Neutrophil (primary cell): ENCODE data around the gene MICAL3.
A peak's percentile ranks its signal among the peaks of the same experiment; 100 is the strongest.
"Not testable (repeated sequence)": the region's sequence is repeated elsewhere in the genome, so short reads cannot be mapped to it uniquely, and the experiment has no call there.

Experiments
- H3K27ac ChIP-seq: fragments of 200-600 bp; sonication (generic); 2 replicates; pipeline ENCODE4 v1.5.1; 2016; ENCODE audit warnings: mild to moderate bottlenecking, moderate library complexity
- H3K27me3 ChIP-seq: fragments of 200-600 bp; sonication (generic); 2 replicates; pipeline ENCODE4 v1.6.0; 2016; ENCODE audit warnings: mild to moderate bottlenecking
- H3K36me3 ChIP-seq: fragments of 200-600 bp; sonication (generic); 2 replicates; pipeline ENCODE4 v1.5.1; 2017
- H3K4me1 ChIP-seq, 2 experiments: fragments of 200-600 bp in 1 of 2; sonication (generic) in 1 of 2; 1 replicate in 1 of 2; 2 replicates in 1 of 2; pipeline versions ENCODE4 v1.5.1 to v1.6.1; 2013 to 2016; ENCODE audit warnings: low read depth in 1 of 2, low read length in 1 of 2, mild to moderate bottlenecking in 1 of 2, moderate library complexity in 1 of 2; ENCODE audit not compliant: control insufficient read depth in 1 of 2, insufficient read depth in 1 of 2
- H3K4me3 ChIP-seq, 2 experiments: fragments of 200-600 bp in 1 of 2; sonication (generic) in 1 of 2; 1 replicate in 1 of 2; 2 replicates in 1 of 2; pipeline ENCODE4 v1.5.1; 2013 to 2016; ENCODE audit warnings: low read depth in 1 of 2, low read length in 1 of 2, mild to moderate bottlenecking in 1 of 2, moderate library complexity in 1 of 2
- H3K9me3 ChIP-seq: fragments of 200-600 bp; sonication (generic); 2 replicates; pipeline ENCODE4 v1.5.1; 2016
- TF ChIP-seq, protein P1 (sequence below): fragments of 200-600 bp; sonication (generic); IDR thresholded peaks from 2 replicates; pipeline ENCODE4 v1.5.1; 2016; ENCODE audit warnings: antibody characterized with exemption

The MICAL3 gene

GRCh38 chr22:17764036-17764435, 260.3 kb downstream of the MICAL3 start:
- H3K9me3 ChIP-seq = no peaks in the 10 kb centered on the region
- H3K4me3 ChIP-seq = no peak overlapping the region
- no peaks in the 10 kb centered on the region for H3K27me3 ChIP-seq
- peak overlapping the region; percentile 57 for H3K27ac ChIP-seq
- peaks cover 58 to 74% of the 10 kb centered on the region in 2 experiments for H3K4me1 ChIP-seq
- no peaks in the 10 kb centered on the region for H3K36me3 ChIP-seq
- TF ChIP-seq, protein P1, sequence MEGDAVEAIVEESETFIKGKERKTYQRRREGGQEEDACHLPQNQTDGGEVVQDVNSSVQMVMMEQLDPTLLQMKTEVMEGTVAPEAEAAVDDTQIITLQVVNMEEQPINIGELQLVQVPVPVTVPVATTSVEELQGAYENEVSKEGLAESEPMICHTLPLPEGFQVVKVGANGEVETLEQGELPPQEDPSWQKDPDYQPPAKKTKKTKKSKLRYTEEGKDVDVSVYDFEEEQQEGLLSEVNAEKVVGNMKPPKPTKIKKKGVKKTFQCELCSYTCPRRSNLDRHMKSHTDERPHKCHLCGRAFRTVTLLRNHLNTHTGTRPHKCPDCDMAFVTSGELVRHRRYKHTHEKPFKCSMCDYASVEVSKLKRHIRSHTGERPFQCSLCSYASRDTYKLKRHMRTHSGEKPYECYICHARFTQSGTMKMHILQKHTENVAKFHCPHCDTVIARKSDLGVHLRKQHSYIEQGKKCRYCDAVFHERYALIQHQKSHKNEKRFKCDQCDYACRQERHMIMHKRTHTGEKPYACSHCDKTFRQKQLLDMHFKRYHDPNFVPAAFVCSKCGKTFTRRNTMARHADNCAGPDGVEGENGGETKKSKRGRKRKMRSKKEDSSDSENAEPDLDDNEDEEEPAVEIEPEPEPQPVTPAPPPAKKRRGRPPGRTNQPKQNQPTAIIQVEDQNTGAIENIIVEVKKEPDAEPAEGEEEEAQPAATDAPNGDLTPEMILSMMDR = no peak

- H3K36me3 ChIP-seq, H3K4me3 ChIP-seq, H3K27me3 ChIP-seq, H3K9me3 ChIP-seq: not testable (repeated sequence)
- Histone ChIP-seq H3K4me1 (peaks cover 58 to 71% of the 10 kb centered on the region in 2 experiments), H3K27ac (peak overlapping the region; percentile 57)
These were observed 260.9 kb downstream of the MICAL3 start for GRCh38 chr22:17763442-17763841.

DNA sequence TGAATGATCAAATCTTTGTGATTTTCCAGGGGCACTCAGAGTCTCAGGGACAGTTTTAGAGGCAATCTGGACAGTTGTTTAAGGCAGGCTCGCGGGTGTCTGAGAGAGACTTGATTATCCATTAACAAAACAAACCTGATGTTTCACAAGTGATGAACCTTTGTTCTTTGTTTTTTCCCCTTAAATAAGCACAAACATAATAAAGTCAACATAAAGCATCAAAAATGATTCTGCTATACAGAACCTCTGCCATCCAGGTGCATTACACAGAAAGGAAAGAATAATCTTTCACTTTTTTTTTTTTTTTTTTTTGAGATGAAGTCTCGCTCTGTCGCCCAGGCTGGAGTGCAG, 263.2 kb downstream of the MICAL3 start:
- Histone ChIP-seq H3K27me3 (no peaks in the 10 kb centered on the region), H3K9me3 (no peaks in the 10 kb centered on the region), H3K4me3 (peak overlapping the region in 1 of 2 experiments; percentile 43), H3K27ac (peak overlapping the region; percentile 84), H3K36me3 (no peaks in the 10 kb centered on the region), H3K4me1 (peaks cover 49 to 64% of the 10 kb centered on the region in 2 experiments)
- TF ChIP-seq, protein P1 = no peak

- Histone ChIP-seq H3K4me1 (peaks cover 12 to 16% of the 10 kb centered on the region in 2 experiments), H3K27me3 (no peaks in the 10 kb centered on the region), H3K27ac (no peak overlapping the region), H3K4me3 (no peak overlapping the region), H3K36me3 (peaks cover 34% of the 10 kb centered on the region), H3K9me3 (no peaks in the 10 kb centered on the region)
- TF ChIP-seq, protein P1 = peak; percentile 30
These were observed 270.0 kb downstream of the MICAL3 start for GRCh38 chr22:17754233-17754925.

DNA sequence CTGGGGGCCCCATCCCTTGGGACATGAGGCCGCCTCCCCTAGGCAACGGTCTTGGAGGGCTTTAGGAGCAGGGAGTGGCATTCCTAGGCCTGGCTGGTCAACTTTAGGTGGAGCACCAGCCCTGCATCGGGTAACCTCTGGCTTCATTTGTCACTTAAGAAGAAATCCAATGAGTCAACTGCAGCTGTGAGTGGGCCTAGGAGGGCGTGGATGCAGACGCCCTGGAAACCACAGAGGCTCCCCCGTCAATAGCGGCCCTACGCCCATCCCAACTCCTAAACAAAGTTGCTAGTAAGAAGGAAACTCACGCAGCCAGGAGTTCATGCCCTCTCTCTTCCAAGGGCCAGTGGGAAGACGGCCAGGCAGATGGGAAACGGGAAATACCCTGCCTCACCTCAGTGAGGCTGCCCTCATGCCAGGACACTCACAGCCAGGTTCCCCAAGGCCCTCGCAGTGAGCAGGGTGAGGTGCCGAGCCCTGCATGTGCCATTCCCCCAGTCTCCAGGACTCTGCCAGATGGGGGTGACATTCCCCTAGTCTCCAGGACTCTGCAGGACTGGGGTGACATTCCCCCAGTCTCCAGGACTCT, 270.9 kb downstream of the MICAL3 start:
- H3K4me3 ChIP-seq = no peak overlapping the region
- H3K27me3 ChIP-seq = no peaks in the 10 kb centered on the region
- H3K36me3 ChIP-seq = peaks cover 42% of the 10 kb centered on the region
- H3K4me1 ChIP-seq = peaks cover 5 to 8% of the 10 kb centered on the region in 2 experiments
- TF ChIP-seq, protein P1 = no peak
- H3K9me3 ChIP-seq = no peaks in the 10 kb centered on the region
- H3K27ac ChIP-seq = no peak overlapping the region

- no peak overlapping the region for H3K4me3 ChIP-seq
- TF ChIP-seq, protein P1 = no peak
- peaks cover 60% of the 10 kb centered on the region for H3K36me3 ChIP-seq
- no peaks in the 10 kb centered on the region for H3K9me3 ChIP-seq
- peak overlapping the region; percentile 48 for H3K27ac ChIP-seq
- H3K27me3 ChIP-seq = no peaks in the 10 kb centered on the region
- peaks cover 0 to 3% of the 10 kb centered on the region in 2 experiments for H3K4me1 ChIP-seq
These were observed 272.8 kb downstream of the MICAL3 start for GRCh38 chr22:17751596-17751995.
